Mononuclear cell (primary cell): ENCODE measurements around the gene UBR2. TPM values are rescaled to one million over a fixed set of nuclear protein-coding genes. Genes with fewer than 3 reads are reported as not detected.

ENCODE experiments used
- H3K27me3 ChIP-seq: 2 replicates; pipeline ENCODE4 v1.6.0; 2011; ENCODE audit warnings: low read length, control low read depth; ENCODE audit not compliant: insufficient read depth
- H3K4me1 ChIP-seq: 2 replicates; pipeline ENCODE4 v1.5.1; 2011; ENCODE audit warnings: mild to moderate bottlenecking, low read length, control low read depth; ENCODE audit not compliant: insufficient read depth
- H3K4me3 ChIP-seq: 2 replicates; pipeline ENCODE4 v1.5.1; 2011; ENCODE audit warnings: mild to moderate bottlenecking, low read length, moderate library complexity
- H3K9me3 ChIP-seq: 2 replicates; pipeline ENCODE4 v1.5.1; 2011; ENCODE audit warnings: low read depth, mild to moderate bottlenecking, control low read depth, low read length
- total RNA-seq: library from RNA; depleted of rRNA; stranded (reverse); fragments of >200 nt; gene quantifications from one replicate; pipeline ENCODE4 v1.2.3, GENCODE V29; 2012

Gene UBR2
- total RNA-seq, 1 donor: 25.2 TPM

DNA sequence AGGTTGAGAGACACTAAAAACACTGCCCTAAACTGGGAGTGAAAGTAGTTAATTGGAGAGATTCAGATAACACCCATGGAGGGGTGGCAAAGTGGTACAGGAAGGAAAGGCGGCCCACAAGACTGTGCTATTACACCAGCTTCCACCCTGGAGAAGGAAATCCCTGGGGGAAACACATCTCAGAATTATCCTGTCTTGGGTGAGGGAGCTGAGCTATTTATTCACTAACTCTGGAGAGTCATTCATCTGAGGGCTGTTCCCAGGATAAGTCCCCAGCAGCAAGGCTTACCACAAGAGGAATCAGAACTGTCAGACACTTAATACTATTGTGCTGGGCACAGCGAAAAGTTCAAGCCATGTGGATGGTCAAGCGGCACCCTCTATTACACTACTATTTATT is 172.1 kb downstream of the UBR2 start:
- H3K4me3 ChIP-seq: no peak overlapping the region
- H3K27me3 ChIP-seq: no peaks in the 10 kb centered on the region
- no peaks in the 10 kb centered on the region for H3K4me1 ChIP-seq
- H3K9me3 ChIP-seq: no peaks in the 10 kb centered on the region

DNA sequence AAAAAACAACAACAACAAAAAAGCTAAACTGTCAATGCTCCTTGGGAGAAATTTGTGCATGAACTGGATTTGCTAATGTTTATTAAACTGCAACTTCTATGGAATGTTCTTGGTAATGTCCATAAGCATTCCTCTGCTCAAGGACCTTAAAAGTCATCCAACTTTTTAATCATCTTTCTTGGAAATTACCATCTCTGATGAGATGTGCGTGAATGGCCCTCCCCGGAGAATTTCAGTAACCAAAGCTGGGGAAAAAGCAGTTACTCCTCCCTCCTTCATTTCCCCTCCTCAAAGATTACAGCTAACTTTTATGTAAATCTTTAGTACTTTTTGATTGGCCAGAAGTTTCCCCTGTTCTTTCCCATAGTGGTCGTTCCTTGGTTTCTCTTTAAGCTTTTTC is 176.9 kb downstream of the UBR2 start:
- no peaks in the 10 kb centered on the region for H3K9me3 ChIP-seq
- no peaks in the 10 kb centered on the region for H3K27me3 ChIP-seq
- peaks cover 16% of the 10 kb centered on the region for H3K4me1 ChIP-seq
- H3K4me3 ChIP-seq: no peak overlapping the region

GRCh38 chr6:42742116-42742894 is 178.5 kb downstream of the UBR2 start:
- H3K4me3 ChIP-seq: no peak overlapping the region
- H3K27me3 ChIP-seq: no peaks in the 10 kb centered on the region
- peaks cover 17% of the 10 kb centered on the region for H3K4me1 ChIP-seq
- no peaks in the 10 kb centered on the region for H3K9me3 ChIP-seq

Other genes starting within 250 kb of the UBR2 start
- gene TRERF1, start 112.1 kb upstream of the UBR2 start, total RNA-seq: 9.8 TPM
- gene PRPH2, start 158.6 kb downstream of the UBR2 start, total RNA-seq: not detected
- gene TBCC, start 182.1 kb downstream of the UBR2 start, total RNA-seq: 111 TPM
- 13.0 TPM for gene BICRAL, start 218.0 kb downstream of the UBR2 start, total RNA-seq